ENCODE results near the gene ANKRD11. TPM values are rescaled to one million over a fixed set of nuclear protein-coding genes. Genes with fewer than 3 reads are reported as not detected.

ANKRD11 gene
- polyA plus RNA-seq, 1 donor from 2014 or later = 32.5 TPM

- TF ChIP-seq CTCF (IDR thresholded peaks at IDR 0.05; ENCODE audit: poor library complexity, severe bottlenecking) (no peak), EP300 (conservative IDR thresholded peaks at IDR 0.05; ENCODE audit: poor library complexity, severe bottlenecking) (no peak)
Observed at GRCh38 chr16:89512453-89512852, 22.1 kb upstream of the ANKRD11 start (continued).

- Histone ChIP-seq H3K4me3 (ENCODE audit: low read length) (no peak overlapping the region), H3K79me2 (replicated peaks; ENCODE audit: insufficient read depth, low read length) (peaks cover 27% of the 10 kb centered on the region), H3K4me2 (ENCODE audit: low read length) (no peak overlapping the region), H3K36me3 (ENCODE audit: insufficient read depth, low read length) (no peaks in the 10 kb centered on the region), H3K27me3 (ENCODE audit: insufficient read depth, low read depth, low read length) (no peaks in the 10 kb centered on the region), H3K9me3 (ENCODE audit: low read length) (no peaks in the 10 kb centered on the region), H3F3A (ENCODE audit: insufficient read depth, low read length, poor library complexity, severe bottlenecking) (peaks cover 3% of the 10 kb centered on the region), H4K20me1 (ENCODE audit: insufficient read depth) (no peaks in the 10 kb centered on the region), H3K27ac (ENCODE audit: low read length) (no peak overlapping the region), H2AFZ (ENCODE audit: low read depth, low read length) (no peak overlapping the region), H3K9ac (ENCODE audit: low read length) (no peak overlapping the region), H3K9me2 (ENCODE audit: insufficient read depth, low read length) (no peaks in the 10 kb centered on the region)
- no peak for TF ChIP-seq MXI1 (conservative IDR thresholded peaks at IDR 0.05; ENCODE audit: poor library complexity, severe bottlenecking)
- no peak for TF ChIP-seq REST (IDR thresholded peaks at IDR 0.05; ENCODE audit: borderline replicate concordance)
- TF ChIP-seq SMC3 (conservative IDR thresholded peaks at IDR 0.05; ENCODE audit: poor library complexity) = no peak
- no peak for TF ChIP-seq EP300 (conservative IDR thresholded peaks at IDR 0.05; ENCODE audit: poor library complexity, severe bottlenecking)
- TF ChIP-seq EZH2 (IDR thresholded peaks at IDR 0.05; ENCODE audit: borderline replicate concordance, insufficient read depth, low read length, poor library complexity, severe bottlenecking) = no peak
- TF ChIP-seq POLR2AphosphoS5 (IDR thresholded peaks at IDR 0.05) = no peak
- TF ChIP-seq RAD21 (conservative IDR thresholded peaks at IDR 0.05) = no peak
- no peak for TF ChIP-seq CTCF (IDR thresholded peaks at IDR 0.05; ENCODE audit: poor library complexity, severe bottlenecking)
Observed at GRCh38 chr16:89511374-89511773, 21.0 kb upstream of the ANKRD11 start.

- H3F3A ChIP-seq (ENCODE audit: insufficient read depth, low read length, poor library complexity, severe bottlenecking) = peaks cover 3% of the 10 kb centered on the region
- peaks cover 27% of the 10 kb centered on the region for H3K79me2 ChIP-seq (replicated peaks; ENCODE audit: insufficient read depth, low read length)
- H2AFZ ChIP-seq (ENCODE audit: low read depth, low read length) = no peak overlapping the region
- H4K20me1 ChIP-seq (ENCODE audit: insufficient read depth) = no peaks in the 10 kb centered on the region
- TF ChIP-seq POLR2AphosphoS5 (IDR thresholded peaks at IDR 0.05) (no peak), TAF1 (IDR thresholded peaks at IDR 0.05; ENCODE audit: low read depth) (no peak), CTCF (IDR thresholded peaks at IDR 0.05; ENCODE audit: poor library complexity, severe bottlenecking) (no peak)
- H3K4me3 ChIP-seq (ENCODE audit: low read length) = no peak overlapping the region
- no peak overlapping the region for H3K27ac ChIP-seq (ENCODE audit: low read length)
- H3K36me3 ChIP-seq (ENCODE audit: insufficient read depth, low read length) = no peaks in the 10 kb centered on the region
- H3K9ac ChIP-seq (ENCODE audit: low read length) = no peak overlapping the region
- H3K4me2 ChIP-seq (ENCODE audit: low read length) = no peak overlapping the region
- no peaks in the 10 kb centered on the region for H3K9me3 ChIP-seq (ENCODE audit: low read length)
- H3K9me2 ChIP-seq (ENCODE audit: insufficient read depth, low read length) = no peaks in the 10 kb centered on the region
- H3K27me3 ChIP-seq (ENCODE audit: insufficient read depth, low read depth, low read length) = no peaks in the 10 kb centered on the region
Observed at GRCh38 chr16:89510526-89510925, 20.2 kb upstream of the ANKRD11 start.
